Stimulated activated naive CD4-positive, alpha-beta T cell (primary cell): Measurements from ENCODE around the gene RGS14.
"Not testable (repeated sequence)": the region's sequence is repeated elsewhere in the genome, so short reads cannot be mapped to it uniquely, and the experiment has no call there.

Source experiments
- DNase-seq, 6 experiments: peaks; one replicate each; lab custom pipeline; 2025; lab: John Stamatoyannopoulos, UW

The RGS14 gene

GRCh38 chr5:177328545-177329231 is 29.0 kb upstream of the RGS14 start:
- DNase-seq: no peak

- DNase-seq: no peak
Measured at GRCh38 chr5:177329883-177330282, 27.8 kb upstream of the RGS14 start.

GRCh38 chr5:177330991-177331842 is 26.5 kb upstream of the RGS14 start:
- no peak for DNase-seq

GRCh38 chr5:177332031-177332895 is 25.5 kb upstream of the RGS14 start:
- no peak for DNase-seq

GRCh38 chr5:177332896-177333260 is 24.8 kb upstream of the RGS14 start:
- no peak for DNase-seq

GRCh38 chr5:177333420-177334154 is 24.1 kb upstream of the RGS14 start:
- no peak for DNase-seq

- no peak for DNase-seq
Measured at GRCh38 chr5:177334155-177334551, 23.6 kb upstream of the RGS14 start.

GRCh38 chr5:177334781-177335700 is 22.7 kb upstream of the RGS14 start:
- DNase-seq: no peak

- DNase-seq: no peak
Measured at GRCh38 chr5:177335701-177336065, 22.0 kb upstream of the RGS14 start.

GRCh38 chr5:177336112-177336511 is 21.6 kb upstream of the RGS14 start:
- no peak for DNase-seq

- DNase-seq: no peak
Measured at GRCh38 chr5:177336603-177337494, 20.9 kb upstream of the RGS14 start.

GRCh38 chr5:177338251-177339106 is 19.2 kb upstream of the RGS14 start:
- no peak for DNase-seq

- no peak for DNase-seq
Measured at GRCh38 chr5:177339107-177339638, 18.6 kb upstream of the RGS14 start.

- DNase-seq: not testable (repeated sequence)
Measured at GRCh38 chr5:177343000-177343399, 14.7 kb upstream of the RGS14 start.

GRCh38 chr5:177343777-177344176 is 13.9 kb upstream of the RGS14 start:
- no peak for DNase-seq

GRCh38 chr5:177344891-177345290 is 12.8 kb upstream of the RGS14 start:
- DNase-seq: no peak

- DNase-seq: no peak
Measured at GRCh38 chr5:177346820-177347219, 10.9 kb upstream of the RGS14 start.

GRCh38 chr5:177347699-177348098 is 10.0 kb upstream of the RGS14 start:
- no peak for DNase-seq

- no peak for DNase-seq
Measured at GRCh38 chr5:177349362-177349647, 8.4 kb upstream of the RGS14 start.
